Measurements from ENCODE around the gene PIGS.

PIGS gene

GRCh38 chr17:28551421-28552175 lies 19.7 kb downstream of the PIGS start:
- DNase-seq (ENCODE audit: low read depth in 1 of 2, low spot score in 1 of 2), result no peak

- DNase-seq (ENCODE audit: low read depth in 1 of 2, low spot score in 1 of 2), result no peak
Observed at GRCh38 chr17:28550858-28551257, 20.5 kb downstream of the PIGS start.

GRCh38 chr17:28549236-28550132 lies 21.8 kb downstream of the PIGS start:
- peak in 1 of 2 donors; percentile 35 for DNase-seq (ENCODE audit: low read depth in 1 of 2, low spot score in 1 of 2)

GRCh38 chr17:28548417-28549130 lies 22.8 kb downstream of the PIGS start:
- DNase-seq (ENCODE audit: low read depth in 1 of 2, low spot score in 1 of 2), result no peak

- peak; percentile 35 to 52 for DNase-seq (ENCODE audit: low read depth in 1 of 2, low spot score in 1 of 2)
Observed at GRCh38 chr17:28547623-28548416, 23.5 kb downstream of the PIGS start.

GRCh38 chr17:28547096-28547622 lies 24.2 kb downstream of the PIGS start:
- no peak for DNase-seq (ENCODE audit: low read depth in 1 of 2, low spot score in 1 of 2)

GRCh38 chr17:28545787-28546415 lies 25.4 kb downstream of the PIGS start:
- no peak for DNase-seq (ENCODE audit: low read depth in 1 of 2, low spot score in 1 of 2)

GRCh38 chr17:28545141-28545503 lies 26.2 kb downstream of the PIGS start:
- no peak for DNase-seq (ENCODE audit: low read depth in 1 of 2, low spot score in 1 of 2)

- no peak for DNase-seq (ENCODE audit: low read depth in 1 of 2, low spot score in 1 of 2)
Observed at GRCh38 chr17:28544402-28545140, 26.8 kb downstream of the PIGS start.

GRCh38 chr17:28541439-28541838 lies 29.9 kb downstream of the PIGS start:
- DNase-seq (ENCODE audit: low read depth in 1 of 2, low spot score in 1 of 2), result no peak

GRCh38 chr17:28540231-28540630 lies 31.1 kb downstream of the PIGS start:
- no peak for DNase-seq (ENCODE audit: low read depth in 1 of 2, low spot score in 1 of 2)

- DNase-seq (ENCODE audit: low read depth in 1 of 2, low spot score in 1 of 2), result no peak
Observed at GRCh38 chr17:28538296-28538895, 32.9 kb downstream of the PIGS start.

GRCh38 chr17:28537219-28537610 lies 34.1 kb downstream of the PIGS start:
- DNase-seq (ENCODE audit: low read depth in 1 of 2, low spot score in 1 of 2), result no peak

GRCh38 chr17:28536532-28537218 lies 34.6 kb downstream of the PIGS start:
- DNase-seq (ENCODE audit: low read depth in 1 of 2, low spot score in 1 of 2), result no peak

- DNase-seq (ENCODE audit: low read depth in 1 of 2, low spot score in 1 of 2), result no peak
Observed at GRCh38 chr17:28534740-28535375, 36.5 kb downstream of the PIGS start.

- no peak for DNase-seq (ENCODE audit: low read depth in 1 of 2, low spot score in 1 of 2)
Observed at GRCh38 chr17:28533091-28533807, 38.1 kb downstream of the PIGS start.

Data from activated CD4-positive, alpha-beta T cell treated with anti-CD3 and anti-CD28 coated beads, Interleukin-2, amount 50 U/mL, for 24 hours (primary cell).